ENCODE data around the gene GTF2IRD1. TPM values are rescaled to one million over a fixed set of nuclear protein-coding genes. Genes with fewer than 3 reads are reported as not detected.

GTF2IRD1 gene
- total and polyA plus RNA-seq, 9 of the 15 experiments (the other 6 are each of a cell fraction or from before 2014, with no cell fraction given): 9.1 to 30.2 (median 14.0) TPM

- TF ChIP-seq ELK3 (CRISPR knock-in tag; IDR thresholded peaks at IDR 0.05) (no peak), MYC (IDR thresholded peaks at IDR 0.05; ENCODE audit: low read depth, low read length) (peak; percentile 35; the same call in 1 of the 2 replicates), MYC (CRISPR knock-in tag; IDR thresholded peaks at IDR 0.05; ENCODE audit: borderline replicate concordance, low read depth) (no peak), FOXO4 (CRISPR knock-in tag; IDR thresholded peaks at IDR 0.05) (no peak), ZC3H11A (IDR thresholded peaks at IDR 0.05; ENCODE audit: low read depth, low read length) (no peak), E2F4 (CRISPR knock-in tag; IDR thresholded peaks at IDR 0.05; ENCODE audit: low read depth) (no peak), ERF (CRISPR knock-in tag; IDR thresholded peaks at IDR 0.05) (no peak), XRCC4 (IDR thresholded peaks at IDR 0.05; ENCODE audit: extremely low read depth, insufficient read depth, insufficient read length) (no peak), ZNF407 (IDR thresholded peaks at IDR 0.05; ENCODE audit: low read depth) (no peak), MYNN (IDR thresholded peaks at IDR 0.05) (peak; percentile 60; the same call in 1 of the 2 replicates), MYNN (CRISPR knock-in tag; IDR thresholded peaks at IDR 0.05) (no peak), CC2D1A (IDR thresholded peaks at IDR 0.05) (peak; percentile 89), ZNF512 (tag; IDR thresholded peaks at IDR 0.05) (no peak)
Measured at GRCh38 chr7:74417419-74417971, 36.2 kb upstream of the GTF2IRD1 start (continued).
